NCI-H1436 (cell line): ENCODE data around the gene POU2F2.

ENCODE experiments used
- DNase-seq: peaks from one replicate; lab custom pipeline; 2025; lab: John Stamatoyannopoulos, UW

POU2F2 gene

DNA sequence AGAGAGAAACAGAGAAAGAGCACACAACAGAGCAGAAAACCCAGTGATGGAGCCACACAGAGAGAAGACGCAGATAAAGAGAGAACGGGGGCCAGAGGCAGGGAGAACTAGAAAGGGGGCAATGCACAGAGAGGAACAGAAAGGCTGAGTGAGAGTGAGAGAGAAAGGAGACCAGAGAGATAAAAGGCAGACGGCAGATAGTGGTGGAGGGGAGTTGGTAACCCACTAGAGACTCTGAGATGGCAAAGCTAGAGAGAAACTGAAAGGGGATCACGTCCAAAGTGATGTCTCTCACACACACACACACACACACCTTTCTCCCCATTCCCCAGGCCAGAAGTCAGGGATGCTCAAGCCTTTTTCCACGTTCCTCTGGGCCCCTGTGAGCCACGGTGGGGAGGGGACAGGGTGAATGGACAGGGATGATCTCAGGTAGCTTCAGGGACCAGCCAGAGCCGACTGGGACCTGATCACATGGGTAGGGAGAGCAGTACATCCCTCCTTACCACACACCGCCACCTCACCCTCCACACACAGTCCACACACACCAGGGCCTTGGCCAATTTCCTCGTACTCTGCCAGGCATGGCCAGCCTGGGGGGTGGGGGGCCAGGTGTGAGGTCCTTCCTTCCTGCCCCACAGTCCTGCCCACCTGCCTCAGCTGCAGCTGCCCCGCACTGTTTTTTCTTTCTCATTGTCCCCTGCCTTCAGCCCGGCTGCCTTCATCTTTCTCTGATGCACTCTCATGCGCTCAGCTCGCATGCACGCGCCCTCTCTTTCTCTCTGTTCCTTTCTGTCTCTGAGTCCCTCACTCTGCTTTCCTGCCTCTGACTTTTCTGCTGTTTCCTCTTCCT is 22.5 kb upstream of the POU2F2 start:
- DNase-seq = peak; percentile 29

DNA sequence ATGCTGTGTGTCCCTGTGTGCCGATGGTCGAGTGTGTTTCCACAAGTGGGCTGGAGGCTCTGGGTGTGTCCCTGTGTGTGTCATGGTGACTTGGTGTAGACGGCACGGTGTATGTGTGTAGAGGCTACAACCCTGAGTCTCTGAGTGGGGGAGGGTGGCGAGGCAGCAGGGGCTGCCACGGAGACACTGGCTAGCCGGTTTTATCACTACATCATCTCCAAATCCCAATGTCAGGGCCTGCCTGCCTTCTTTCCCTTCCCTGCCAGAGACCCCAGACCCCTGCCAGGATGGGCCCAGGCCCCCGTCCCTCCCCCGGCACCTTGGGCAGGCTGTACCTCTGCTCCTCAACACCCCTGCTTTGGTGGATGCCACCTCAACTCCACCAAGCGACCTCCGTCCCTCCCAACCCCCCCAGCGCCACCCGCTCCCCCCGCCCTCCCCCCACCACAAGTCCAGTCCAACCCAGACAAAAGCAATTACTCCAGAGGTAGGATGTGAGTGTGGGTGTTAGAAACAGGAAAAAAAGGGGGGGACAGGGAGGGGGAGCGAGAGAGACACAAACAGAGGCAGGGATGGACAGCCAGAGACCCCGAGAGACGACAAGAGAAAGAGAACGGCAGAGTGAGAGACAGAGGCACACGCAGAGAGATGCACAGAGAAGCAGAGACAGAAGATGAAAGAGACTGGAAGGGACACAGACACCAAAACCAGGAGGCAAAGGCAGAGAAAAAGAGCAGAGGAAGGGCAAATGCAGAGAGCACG is 21.6 kb upstream of the POU2F2 start:
- peak; percentile 37 for DNase-seq

DNA sequence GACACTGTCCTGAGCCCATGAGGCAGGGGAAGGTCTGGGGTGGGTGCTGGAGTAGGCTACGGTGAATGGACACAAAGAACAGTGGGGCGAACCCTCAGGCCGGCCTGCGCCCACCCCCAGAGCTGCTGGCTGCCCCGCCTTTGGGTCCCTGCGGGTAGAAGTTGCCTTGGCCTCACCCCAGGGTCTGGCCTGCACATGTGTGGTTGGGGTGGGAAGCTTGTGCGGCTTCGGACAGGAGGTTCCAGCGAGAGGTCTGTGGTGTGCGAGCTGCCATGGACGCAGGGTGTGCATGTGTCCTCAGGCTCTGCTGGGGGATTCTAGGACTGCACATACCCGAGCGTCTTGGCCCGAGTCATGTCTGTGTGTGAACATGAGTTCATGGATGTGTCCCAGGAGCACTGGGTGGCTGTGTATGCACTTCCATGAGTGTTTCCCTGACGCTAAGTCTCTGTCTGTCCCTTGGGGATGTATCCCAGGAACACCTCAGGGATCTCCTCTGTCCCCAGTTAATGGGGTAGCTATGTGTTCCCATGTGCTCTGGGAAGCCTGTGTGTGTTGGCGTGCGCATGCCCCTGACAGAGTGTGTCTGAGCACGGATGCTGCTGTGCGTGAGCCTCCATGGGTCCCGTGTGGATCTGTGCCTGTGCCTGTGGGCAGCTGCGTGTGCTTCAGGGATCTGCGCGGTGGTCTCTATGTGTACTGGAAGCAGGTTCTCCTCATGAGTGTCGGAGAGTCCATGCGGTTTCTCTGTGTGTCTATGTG is 20.8 kb upstream of the POU2F2 start:
- DNase-seq = no peak

DNA sequence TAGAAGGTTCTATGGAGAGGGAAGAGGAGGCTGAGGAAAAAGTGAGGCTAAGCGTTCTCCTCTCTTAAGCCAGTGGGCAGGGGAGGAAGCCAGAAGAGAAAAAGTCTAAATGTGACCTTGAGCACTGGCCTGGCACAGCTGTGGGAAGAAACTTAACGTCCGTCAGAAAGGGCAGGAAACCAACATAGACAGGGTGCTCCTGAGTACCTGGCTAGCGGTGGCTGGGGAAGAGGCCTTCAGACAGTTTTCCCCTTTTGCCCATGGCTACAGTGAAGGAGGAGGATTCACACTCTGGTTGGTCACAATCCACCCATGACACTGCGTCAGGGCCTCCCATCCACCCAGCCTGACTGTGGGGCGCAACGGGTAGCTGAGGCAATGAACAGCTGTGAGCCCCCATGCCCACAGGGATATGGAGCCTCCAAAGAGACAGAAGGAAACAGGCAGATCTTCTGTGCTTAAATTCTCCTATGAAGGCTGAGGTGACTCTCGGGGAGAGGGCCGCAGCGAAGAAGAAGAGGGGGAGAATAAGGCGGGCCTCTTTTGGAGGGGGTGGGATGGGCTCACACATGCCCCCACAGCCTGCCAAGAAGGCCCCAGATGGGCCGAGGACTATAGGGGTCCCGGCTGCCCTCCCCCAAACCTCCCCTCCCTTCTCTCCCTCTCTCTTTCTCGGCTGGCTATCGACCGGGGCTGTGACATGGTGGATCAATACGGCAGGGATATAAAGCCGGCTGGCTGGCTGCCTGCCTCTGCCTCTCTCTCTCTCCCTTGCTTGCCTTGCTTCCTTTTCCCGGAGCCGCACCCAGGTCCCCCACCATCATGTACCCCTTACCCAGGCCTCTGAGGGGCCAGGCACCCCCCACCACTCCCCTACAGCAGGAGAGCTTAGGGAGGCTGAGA is 19.8 kb upstream of the POU2F2 start:
- DNase-seq = no peak

DNA sequence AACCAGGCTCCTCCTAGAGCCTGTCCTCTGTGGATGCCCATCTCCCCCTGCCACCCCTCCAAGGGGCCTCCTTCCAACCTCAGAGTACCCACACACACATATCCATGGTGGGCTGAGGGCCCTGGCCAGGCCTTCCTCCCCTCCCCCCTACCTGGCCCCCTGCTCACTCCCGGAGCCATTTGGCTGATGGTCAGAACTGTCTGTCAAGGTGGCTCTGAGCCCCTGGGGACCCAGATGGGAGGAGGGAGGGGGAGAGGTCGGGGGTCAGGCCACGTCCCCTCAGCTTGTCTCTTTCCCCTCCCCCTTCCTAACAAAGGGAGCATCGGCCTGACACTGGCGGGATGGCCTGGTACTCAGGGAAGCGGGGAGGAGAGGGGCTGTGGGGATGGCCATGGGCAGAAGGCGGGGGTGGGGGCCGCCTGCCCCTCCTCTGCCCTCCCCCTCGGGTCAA is 18.7 kb upstream of the POU2F2 start:
- no peak for DNase-seq

DNA sequence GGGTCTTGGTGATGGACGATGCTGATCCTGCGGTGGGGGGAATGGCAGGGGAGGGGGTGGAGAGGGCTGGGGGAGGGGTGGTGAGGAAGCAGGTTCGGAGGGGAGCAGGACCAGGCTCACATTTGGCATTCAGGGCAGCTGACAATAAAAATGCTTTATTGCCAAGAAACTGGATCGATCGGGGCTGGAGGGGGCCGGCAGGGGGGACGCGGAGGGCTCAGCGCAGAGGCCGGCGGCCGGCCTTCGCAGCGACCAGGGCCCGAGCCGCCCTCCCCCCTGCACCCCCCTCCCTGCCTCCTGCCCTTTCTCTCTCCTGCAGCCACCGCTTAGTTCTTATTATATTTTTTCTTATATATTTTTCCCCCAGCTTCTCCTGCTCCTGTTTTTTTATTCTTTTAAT is 18.1 kb upstream of the POU2F2 start:
- no peak for DNase-seq

DNA sequence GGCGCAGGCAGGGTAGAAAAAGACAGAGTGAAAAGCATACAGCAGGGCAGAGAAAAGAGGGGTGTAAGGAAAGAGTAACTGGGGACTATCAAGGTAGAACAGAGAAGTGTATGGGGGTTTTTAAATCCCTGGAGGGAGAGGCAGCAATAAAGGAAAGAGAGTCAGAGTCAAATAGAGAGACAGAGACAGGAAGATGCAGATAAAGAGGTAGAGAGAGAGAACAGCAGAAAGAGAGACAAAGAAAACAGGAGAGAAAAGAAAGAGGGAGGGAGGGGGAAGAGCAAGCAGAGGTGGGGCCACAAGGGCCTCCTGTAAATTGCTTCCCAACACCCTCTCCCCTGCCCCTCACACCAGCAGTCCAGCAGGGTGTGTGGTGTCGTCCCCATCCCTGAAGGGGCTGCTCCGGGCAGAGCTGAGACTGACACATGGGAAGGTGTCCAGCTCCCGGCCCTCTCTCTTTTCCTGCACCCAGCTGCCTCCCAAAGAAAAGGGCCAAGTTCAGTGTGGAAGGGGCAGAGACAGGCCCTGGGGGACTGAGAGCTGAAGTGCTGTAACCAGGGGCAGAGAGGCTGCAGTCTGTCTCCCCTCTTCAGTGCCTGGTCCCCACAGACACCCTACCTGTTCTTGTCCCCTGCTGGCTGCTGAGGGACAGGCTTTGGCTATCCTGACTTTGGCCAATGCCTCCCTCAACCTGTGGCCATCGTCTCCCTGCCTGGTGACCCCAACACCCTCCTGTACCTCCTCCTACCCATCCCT is 17.4 kb upstream of the POU2F2 start:
- DNase-seq = no peak

DNA sequence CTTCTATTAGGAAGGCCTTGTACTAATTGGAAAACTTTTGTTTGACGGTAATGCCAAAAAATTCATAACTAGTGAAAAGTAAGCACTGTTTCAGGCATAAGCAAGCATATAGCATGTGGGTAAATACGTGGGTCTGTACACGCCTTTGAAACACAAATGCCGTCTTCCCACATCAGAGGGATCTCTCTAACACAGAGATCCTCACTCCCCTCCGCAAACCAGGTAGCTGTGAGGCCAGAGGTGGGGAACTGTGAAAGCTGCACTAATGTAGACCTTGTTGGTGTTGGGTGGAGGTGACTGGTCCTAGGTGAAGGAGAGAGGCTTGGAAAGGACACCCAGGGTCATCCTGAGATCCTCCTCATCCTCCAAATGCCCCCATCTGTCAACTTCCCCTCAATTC is 16.0 kb upstream of the POU2F2 start:
- no peak for DNase-seq

DNA sequence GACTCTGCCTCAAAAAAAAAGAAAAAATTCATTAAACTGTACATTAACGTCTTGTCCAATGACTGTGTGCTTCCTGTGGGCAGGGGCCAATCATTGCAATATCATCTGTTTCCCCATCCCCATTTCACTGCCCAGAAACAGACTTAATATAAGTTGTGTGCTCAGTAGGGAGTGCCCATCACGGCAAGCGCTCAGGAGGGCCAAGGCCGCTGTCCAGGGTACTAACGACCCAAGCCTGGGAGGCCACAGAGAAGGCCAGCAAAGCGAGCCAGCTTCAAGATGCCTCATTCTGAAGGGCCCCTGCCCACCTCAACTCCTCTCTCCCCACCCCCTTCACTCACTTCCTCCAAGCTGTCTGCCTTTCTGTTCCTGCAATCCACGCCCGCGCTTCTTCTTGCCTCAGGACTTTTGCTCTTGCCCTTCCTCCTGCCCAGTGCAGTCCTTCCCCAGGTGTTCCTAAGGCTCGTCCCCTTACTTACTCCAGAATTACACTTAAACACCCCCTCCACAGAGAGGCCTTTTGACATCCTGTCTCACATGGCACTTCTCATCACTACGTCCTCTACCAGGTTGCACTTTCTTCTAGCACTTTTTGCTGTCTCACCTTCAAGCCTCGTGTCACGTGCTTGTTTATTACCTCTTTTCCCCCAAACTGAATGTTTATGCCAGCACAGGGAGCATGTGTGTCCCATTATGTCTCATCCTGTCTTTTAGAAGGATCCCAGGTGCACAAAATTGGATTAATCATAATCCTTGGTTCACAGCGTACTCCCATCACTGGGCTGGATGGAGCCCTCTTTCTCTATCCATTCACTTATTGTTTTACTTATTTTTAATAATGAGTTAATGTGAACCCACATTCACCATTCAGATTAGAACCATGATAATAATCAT is 11.3 kb upstream of the POU2F2 start:
- no peak for DNase-seq

DNA sequence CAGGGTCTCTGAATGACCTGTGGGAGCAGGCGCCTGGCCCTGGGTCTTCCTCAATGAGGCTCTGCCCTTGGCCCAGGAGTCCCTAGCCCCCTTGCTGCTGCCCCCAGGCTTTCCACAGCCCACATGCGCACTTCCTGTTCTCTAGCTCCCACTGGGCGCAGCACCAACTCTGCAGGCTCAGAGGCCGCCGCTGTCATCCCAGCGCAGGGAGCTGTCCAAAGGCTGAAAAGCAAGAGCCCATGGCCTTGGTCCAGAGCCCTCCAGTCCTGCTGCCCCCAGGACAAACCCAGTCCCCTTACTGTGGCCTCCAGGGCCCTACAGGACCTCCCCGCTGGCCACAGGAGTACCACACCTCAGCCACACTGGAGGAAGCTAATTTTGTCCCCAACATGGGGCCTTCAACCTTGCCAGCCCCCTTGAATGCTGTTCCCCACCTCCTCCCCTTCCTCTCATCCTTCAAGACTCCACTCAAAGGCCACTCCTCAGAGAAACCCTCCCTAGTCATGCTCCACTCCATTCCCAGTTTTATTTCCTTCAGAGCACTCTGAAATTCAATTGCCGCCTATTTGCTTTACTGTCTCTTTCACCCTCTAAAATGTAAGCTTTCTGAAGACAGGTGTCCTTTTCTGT is 8.0 kb upstream of the POU2F2 start:
- no peak for DNase-seq

DNA sequence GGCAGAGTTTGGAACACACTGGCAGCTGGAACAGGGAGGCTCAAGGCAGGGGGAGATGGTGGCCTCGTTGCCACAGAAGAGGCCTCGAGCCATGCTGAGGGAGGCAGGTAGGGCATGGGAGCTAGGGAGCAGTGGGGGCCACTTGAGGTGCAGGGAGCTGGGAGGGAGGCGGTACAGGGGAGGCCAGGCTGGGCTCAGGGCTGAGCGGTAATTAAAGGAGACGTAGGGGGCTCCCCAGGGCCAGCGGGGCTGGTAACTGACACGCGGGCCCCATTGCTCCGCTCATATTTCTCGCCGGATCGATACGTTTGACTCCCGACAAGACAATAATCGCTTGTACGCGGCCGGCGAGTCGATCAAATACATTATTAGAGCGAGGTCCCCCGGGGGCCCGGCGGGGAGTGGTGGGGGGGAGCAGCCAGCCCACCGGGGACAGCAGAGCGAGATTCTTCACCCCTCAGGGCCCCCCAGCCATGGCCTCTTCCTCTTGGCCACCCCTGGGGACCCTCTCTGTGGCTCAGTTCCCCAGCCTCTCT is 2.4 kb upstream of the POU2F2 start:
- no peak for DNase-seq

DNA sequence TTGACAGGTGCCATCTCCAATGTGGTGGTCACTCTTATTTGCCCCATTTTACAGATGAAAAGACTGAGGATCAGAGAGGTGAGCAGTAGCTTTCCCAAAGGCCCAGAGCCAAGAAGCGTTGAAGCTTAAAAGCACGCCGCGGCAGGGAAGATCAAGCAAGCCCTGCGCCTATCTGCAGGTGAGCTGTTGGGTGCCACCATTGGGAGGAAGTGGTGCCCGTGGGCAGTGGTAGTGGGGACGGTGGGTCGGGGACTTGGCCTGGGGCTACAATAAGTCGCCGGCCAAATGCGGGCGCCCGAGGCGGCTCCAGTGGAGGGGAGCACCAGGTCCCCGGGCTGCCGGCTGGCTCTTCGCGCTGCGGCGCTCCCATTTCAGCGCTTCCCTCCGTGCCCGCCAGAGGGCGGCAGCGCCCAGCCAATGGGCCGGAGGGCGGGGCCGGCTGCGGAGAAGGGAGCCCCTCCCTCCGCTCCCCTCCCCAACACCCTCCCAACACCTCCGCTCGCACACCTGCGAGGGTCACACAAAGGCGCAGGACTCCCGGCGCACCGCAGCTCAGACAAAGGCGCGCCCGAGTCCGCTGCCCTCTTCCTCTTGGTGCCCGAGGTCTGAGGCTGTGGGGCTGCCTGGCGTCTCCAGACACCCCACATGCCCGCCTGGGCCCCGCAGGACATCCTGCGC is 744 bp upstream of the POU2F2 start:
- peak; percentile 82 for DNase-seq

DNA sequence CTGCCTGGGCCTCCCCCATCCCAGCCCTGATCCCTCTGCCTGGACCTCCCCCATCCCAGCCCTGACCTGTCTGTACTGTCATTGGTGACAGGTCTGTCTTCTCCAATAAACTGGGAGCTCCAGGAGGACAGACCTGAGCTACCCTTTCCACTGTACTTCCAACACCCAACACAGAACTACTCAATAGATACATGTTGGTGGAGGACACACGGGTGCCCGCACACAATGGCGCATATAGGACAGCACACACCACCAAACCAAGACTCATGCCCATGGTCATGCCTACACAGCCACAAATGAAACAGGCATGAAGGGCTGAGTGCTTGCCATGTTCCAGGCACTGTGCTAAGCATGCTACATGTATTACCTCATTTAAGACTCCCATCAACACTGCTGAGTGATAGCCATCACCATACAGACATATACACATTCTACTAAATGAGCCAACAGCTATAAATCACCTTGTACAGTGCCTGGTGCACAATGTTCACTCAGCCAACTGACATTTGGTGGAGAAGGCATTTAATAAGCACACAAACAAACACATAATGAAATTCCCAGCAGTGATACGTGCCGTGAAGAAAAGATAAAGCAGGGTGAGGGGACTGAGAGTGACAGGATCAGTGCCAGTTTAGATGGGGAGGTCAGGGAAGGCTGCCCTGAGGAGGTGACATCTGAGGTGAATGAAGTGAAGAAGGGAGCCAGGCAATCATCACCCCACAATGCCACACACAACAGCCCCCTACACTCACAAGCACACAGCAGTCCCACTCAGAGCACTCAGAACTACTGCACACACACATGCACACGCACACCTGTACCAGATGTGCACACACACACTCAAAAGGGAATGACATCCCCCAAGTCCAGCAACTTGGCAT is 857 bp downstream of the POU2F2 start:
- DNase-seq = no peak

DNA sequence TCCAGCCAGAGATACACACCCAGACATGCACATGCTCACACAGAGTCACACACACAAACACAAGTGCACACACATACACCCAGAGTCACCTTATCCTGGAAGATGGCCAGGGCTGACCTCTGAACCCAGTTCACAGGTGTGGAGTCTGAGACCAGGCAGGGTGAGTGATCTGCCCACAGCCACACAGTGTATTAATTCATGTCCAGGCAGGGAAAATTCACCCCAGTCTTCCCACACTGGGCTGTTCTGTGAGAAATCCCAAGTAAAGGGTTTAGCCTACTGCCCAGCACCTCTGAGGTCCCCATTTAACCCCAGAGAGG is 2.0 kb downstream of the POU2F2 start:
- DNase-seq = no peak

DNA sequence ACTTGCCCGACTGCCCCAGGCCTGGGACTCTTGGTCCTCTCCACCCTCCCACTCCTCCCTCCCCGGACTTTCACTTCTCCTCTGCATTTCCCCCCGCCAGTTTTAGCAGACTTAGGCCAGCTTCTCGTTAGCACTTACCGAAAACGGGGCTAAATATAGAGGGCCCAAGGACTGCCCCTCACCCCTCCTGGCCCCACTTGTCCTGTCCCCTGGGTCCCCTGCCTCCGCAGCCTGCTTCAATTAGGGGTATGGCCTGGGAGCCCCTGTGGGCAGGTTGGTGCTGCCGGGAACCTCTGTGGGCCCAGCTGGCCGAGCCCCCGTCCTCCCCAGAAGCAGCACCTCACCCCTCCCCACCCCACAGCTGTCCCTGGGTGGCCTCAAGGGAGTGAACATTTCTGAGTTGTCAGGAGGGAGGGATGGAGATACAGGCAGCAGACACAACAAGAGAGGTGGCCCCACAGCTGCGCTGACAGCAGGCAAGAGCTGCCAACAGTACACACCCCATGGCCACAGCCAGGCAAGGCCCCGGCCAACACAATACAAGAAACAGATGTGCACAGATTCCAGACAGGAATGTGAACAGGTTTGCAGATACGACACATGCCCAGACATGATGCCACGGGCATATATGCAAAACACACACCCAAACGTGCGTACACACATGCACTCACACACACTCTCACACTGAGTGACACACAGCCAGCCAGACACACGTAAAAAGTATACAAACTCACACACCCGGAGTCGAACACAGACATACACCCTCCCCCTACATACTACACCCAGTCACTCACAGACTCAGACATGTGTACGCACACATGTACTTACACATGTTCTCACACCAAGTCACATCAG is 2.6 kb downstream of the POU2F2 start:
- no peak for DNase-seq

DNA sequence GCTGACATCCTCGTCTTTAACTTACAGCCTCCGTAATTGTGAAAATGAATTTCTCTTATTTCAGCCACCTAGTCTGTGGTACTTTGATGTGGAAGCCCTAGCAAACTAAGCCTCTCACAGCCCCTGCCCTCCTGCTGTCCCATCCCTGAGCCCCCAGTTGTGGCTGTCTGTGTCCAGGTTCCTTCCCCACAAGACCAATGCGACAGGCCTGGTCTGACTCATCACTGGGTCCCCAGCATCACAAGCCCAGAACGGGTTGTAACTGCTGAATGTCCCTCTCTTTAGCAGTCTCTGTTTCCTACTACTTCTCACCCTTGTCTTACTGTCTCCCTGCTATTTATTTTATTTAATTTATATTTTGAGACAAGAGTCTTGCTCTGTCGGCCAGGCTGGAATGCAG is 5.7 kb downstream of the POU2F2 start:
- no peak for DNase-seq

DNA sequence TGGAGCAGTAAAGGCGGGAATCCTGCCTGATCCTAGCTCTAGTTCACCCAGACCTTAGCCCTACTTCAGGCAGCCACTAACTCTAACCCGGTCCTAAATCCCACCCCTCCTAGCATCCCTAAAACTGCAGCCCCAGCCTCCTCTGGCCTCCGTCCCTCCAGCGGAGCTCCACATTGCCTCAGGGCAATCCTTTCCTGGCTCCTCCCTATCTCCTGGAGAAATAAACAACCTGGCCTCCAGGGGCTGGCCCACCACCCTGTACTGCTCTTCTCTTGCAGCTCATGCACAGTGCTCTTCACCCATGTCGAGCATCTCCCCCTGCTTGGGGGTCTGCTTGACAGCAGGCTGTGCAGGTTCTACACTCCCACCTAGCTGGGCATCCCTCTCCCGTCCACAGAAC is 6.7 kb downstream of the POU2F2 start:
- no peak for DNase-seq
